ENCODE measurements around the gene PTPA. TPM values are rescaled to one million over a fixed set of nuclear protein-coding genes. Genes with fewer than 3 reads are reported as not detected.

PTPA gene
- 42.2 TPM for total RNA-seq

DNA sequence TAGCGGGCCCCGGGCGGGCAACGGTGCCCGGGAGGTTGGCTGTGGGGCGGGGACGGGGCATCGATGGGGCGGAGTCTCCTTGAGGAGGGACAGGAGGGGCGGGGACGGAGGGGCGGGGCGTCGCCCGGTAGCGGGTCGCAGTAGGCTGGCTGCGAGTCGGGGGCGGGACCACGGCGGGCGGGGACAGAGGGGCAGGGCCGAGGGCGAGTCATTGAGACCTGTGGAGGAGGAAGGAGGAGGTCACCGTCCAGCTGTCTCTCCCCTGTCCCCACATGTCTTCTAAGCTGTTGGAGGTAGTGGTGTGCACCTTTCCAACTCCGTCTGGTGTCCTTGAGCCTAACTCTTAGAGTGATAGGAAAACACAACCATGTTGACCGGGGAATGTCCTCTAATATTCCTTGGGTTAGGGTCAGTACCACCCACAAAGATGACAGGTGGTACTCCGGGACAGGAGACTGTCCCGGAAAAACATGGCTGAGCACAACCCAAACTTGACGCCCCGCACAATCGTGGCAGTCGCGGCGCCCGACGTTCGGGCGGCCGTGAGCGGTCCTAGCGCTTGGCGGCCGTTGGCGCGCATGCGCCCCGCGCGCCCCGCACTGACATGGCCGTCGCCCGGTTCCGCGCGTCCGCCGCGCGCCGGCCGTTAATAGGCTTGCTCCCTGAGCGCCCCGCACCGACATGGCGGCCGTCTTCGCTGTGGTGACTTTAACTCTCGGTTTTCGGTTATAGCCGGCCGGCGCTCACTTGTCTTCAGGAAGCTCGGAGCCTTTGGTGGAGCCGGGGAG lies at the start of gene PTPA, which contains the start of gene CRAT:
Gene PTPA, plus strand, starts transcription at position 676 of the 788 bp plus-strand sequence. CDS start 186 bp downstream, outside the sequence.
Gene CRAT, minus strand, starts transcription at position 54 of the 788 bp plus-strand sequence. CDS start 284 bp downstream, outside the sequence.
- peak; percentile 91 for DNase-seq

DNA sequence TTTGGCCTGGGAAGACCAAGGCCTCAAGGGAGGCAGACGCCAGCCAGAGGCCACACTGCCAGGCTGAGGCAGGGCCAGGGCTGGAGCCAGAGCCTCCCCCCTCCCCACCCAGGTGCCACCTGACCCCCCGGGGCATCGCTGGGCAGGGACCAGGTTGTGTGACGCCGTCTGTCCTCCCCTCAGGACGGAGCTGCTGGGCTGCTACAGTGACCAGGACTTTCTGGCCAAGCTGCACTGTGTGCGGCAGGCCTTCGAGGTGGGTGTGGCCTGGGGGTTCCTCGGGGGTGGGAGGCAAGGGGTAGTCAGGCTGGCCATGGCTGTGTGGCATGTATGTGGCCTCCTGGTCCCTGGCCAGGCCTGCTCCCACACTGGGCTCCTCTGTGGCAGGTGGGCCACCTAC lies 48.2 kb upstream of the PTPA start:
- no peak for DNase-seq

DNA sequence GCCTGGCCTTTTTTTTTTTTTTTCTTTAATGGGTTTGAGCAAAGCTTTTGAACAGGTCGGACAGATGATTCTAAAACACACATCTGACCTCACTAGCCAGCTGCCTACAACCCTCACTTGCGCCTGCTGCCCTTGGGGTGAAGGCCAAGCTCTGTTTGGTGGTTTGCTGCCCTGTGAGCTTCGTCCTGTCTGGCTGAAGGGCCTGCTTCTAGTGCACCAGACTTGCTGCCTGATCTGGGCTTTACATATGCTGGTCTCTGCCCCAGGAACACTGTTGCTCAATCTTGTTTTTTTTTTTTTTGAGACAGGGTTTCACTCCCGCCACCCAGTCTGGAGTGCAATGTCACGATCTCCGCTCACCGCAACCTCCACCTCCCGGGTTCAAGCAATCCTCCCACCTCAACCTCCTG lies 46.7 kb upstream of the PTPA start:
- no peak for DNase-seq

DNA sequence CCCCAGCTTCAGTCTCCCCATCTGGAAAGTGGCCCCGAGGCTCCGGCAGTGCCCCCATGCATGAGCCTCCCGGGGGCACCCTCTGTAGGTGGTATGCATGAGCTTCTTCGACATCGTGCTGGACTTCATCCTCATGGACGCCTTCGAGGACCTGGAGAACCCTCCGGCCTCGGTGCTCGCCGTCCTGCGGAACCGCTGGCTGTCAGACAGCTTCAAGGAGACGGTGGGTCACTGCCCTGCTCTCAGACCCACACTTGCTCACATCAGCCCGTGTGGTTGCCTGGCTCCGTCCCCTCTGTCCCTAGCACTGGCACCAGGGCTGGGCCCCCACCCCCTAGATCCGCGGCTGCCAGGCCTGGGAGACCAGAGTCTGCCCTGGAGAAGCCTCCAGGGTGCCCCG lies 43.1 kb upstream of the PTPA start:
- no peak for DNase-seq

DNA sequence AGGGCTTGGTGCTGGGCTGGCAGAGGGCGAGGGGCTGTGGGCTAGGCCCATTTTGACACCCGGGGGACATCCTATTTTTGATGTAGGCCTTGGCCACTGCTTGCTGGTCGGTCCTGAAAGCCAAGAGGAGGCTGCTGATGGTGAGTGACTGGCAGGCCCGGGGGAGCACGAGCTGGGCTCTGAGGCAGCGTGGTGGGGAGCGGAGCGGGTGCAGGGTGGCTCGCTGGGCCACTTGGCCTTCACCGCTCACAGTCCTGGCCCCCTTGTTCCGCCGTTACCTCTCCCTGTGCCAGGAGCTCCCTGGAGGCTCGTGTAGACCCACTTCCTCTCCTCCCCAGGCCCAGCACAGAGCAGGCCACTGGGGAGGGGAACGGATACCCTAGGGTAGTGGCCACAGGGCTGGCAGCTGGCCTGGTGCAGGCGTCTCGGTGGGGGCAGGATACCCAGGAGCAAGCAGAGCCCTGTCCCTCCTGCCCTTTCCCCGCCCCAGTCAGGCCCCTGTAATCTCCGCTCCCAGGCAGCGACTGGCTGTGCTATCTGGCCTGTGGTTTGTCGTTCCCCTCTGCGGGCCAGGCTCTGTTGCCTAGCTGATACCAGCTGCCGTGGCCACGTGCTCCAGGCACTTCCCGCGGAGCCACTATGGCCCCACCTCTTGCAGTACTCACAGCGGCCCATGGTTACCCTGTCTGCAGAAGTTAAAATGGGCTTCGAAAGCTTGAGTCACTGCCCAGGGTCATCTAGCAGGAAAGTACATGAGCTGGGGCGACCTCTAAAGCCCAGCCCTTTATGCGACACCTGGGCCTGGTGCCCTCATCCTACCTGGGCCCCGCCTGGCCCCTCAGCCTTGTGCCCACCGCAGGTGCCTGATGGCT lies 42.0 kb upstream of the PTPA start:
- DNase-seq = no peak

DNA sequence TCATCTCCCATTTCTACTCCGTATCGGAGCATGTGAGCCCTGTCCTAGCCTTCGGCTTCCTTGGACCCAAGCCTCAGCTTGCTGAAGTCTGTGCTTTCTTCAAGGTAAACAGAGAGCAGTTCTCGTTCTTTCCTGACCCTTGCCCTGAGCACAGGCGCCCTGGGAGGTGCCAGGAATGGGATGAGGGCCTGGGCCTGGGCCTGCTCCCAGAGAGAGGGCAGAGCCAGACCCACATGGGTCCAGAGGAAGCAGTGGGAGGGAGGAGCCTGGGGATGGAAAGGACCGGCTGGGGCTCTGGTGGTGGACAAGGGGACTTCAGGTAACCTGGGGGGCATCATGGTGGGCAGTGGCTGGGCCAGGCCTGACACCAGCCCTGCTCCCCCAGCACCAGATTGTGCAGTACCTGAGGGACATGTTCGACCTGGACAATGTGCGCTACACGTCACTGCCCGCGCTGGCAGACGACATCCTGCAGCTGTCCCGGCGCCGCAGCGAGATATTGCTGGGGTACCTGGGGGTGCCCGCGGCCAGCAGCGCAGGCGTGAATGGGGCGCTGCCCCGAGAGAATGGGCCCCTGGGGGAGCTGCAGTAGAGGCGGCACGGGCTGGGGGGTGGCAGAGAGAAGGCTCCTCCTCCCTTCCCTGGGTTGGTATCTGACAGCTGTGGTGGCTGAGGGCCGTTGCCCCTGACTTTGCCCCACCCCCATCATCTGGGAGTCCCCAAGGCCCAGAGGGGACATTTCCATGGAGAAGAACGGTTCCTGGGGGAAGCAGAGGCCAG lies 41.2 kb upstream of the PTPA start:
- DNase-seq = no peak

DNA sequence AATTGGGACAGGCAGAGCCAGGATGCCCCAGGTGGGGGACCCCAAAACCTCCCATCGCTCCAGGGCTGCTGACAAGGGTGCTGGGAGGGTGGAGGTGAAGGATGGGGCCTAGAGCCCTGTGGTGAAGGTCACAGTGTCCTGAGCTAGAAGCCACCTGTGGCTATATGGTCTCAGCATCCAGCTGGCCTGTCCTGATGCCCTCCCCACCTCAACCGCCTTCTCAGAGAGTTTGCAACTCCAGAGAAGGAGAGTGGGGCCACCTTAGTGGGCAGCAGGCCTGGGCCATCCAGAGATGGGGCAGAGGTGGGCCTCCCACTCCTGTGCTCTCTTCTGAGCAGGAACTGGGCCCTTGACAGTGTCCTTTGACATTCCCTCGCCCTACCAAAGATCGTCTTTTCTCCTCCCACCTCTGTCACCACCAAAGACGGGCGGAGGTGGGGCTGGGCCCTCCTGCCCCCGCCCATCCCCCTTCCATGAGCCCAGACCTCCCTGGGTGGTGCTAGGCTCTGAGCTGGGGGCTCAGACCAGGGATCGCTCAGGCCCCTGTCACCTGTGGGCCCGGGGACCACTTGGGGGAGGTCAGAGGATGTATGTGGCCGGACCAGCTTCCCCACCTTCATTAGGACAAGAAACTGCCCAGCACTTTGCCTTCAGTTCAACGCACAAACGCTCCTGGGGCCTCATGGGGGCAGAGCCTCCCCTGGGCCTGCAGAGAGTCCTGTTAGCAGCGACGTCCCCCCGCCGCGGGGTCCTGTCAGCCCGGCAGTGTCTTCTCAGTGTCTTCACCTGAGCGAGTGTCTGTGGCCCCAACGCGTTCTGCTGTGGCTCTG lies 40.3 kb upstream of the PTPA start:
- no peak for DNase-seq

DNA sequence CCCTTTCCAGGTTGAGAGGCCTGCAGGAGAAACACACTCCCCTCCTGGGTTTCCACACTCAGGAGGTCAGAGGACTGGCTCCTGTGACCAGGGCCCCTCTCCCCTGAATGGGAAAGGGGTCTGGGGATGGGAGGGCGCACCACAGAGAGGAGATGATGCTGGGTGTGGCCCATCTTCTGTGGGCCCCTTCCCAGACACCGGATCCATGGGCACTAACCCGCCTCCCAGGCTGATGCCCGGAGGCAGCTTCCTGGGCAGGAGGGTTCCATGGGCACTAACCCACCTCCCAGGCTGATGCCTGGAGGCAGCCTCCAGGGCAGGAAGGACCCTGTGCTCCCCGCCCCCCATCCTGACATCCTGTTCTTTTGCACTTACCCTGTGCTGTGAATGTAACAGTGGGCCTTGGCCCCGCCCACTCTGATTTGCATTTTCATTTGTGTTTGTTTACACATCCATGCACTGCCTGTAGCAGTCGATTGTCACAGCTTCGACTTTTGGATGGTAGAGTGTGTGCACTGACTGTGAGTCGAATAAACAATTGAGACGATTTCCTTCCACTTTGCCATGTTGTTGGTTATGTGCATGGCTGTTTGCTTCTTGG lies 39.6 kb upstream of the PTPA start:
- DNase-seq = no peak

DNA sequence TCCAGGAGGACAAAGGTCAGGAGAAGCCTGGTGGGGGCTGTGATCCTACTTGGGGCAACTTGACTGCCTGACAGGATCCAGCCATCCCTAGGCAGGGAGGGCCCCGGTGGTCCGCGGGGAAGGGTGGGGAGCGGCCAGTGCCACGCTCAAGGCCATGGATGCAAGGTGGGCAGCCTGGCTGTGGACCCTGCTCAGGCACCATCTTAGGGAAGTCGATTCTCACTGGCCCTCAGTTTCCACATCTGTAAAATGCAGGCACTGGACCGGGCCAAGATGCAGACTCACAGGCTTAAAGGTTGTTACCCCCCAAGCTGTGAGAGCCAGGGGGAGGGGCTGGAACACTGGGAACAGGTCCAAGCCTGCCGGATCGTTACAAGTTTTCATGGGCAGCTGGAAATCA lies 39.0 kb upstream of the PTPA start:
- no peak for DNase-seq

DNA sequence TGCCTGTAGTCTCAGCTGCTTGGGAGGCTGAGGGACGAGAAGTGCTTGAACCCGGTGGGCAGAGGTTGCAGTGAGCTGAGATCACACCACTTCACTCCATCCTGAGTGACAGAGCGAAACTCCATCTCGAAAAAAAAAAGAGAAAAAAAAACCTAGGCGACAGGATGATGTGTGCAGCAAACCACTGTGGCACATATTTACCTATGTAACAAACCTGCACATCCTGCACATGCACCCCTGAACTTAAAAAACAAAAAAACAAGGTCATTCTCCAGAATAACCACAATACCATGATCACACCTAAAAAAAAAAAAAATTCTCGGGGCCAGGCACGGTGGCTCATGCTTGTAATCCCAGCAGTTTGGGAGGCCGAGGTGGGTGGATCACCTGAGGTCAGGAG lies 37.8 kb upstream of the PTPA start:
- no peak for DNase-seq

DNA sequence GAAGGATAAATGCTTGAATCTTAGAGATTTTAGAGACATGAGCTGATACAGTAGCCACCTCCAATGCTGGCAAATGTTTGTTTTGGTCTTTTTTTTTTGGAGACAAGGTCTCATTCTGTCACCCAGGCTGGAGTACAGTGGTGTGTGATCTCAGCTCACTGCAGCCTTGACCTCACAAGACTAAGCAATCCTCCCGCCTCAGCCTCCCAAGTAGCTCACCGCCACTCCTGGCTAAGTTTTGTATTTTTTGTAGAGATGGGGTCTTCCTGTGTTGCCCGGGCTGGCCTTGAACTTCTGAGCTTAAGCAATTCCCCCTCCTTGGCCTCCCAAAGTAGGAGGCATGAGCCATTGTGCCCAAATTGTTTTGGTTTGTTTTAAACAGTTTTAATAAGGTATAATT lies 37.1 kb upstream of the PTPA start:
- DNase-seq = no peak

DNA sequence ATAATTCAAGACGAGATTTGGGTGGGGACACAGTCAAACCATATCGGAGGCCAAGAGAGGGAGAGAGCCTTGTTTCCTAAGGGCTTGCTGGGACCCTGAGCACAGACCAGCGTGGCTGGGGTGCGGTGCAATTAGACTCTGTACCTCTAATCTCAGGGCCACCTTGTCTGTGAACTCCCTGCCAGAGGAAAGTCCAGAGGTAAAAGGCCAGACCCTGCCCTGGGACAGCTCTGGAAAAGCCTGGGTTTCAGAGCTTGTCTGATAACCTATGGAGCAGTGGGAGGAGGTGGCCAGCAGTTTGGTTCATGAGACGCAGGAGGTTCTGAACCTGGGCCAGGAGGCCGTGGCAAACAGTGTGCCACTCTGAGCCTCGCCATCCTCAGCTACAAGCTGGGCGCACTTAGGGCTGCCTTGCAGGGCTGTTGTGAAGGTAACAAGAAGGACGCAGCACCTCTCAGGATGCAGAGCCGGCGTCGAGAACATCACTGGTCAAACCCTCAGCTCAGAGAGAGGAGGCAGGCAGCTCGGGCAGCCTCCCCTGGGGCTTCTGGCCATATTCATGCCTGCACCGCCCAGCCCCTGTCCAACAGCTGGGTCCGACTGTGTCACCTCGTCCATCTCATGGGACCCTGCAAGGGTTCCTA lies 35.1 kb upstream of the PTPA start:
- DNase-seq = no peak

DNA sequence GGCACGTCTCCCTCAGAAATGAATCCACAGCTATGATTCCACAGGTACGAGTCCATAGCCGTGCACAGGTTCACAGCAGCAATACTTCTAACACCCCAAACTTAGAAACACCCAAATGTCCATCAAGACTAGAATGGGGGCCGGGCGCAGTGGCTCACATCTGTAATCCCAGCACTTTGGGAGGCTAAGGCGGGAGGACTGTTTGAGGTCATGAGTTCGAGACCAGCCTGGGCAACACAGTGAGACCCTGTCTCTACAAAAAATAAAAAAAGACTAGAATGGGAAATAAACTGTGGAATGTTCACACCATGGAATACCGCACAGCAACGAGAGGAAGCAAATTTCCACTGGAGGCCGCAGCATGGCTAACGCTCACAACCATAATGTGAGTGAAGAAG lies 34.6 kb upstream of the PTPA start:
- DNase-seq = no peak

DNA sequence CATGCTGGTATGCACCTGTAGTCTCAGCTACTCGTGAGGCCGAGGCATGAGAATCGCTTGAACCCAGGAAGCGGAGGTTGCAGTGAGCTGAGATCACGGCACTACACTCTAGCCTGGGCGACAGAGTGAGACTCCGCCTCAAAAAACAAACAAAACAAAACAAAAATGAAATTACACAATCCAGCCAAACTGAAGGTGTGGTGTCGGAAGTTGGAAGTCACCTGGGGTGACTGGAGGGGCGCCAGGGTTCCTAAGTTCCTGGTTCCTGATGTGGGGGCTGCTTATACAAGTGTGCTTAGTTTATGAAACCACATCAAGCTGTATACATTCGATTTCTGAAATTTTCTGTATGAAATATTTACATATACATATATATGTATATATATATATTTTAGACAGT lies 34.0 kb upstream of the PTPA start:
- DNase-seq = no peak

DNA sequence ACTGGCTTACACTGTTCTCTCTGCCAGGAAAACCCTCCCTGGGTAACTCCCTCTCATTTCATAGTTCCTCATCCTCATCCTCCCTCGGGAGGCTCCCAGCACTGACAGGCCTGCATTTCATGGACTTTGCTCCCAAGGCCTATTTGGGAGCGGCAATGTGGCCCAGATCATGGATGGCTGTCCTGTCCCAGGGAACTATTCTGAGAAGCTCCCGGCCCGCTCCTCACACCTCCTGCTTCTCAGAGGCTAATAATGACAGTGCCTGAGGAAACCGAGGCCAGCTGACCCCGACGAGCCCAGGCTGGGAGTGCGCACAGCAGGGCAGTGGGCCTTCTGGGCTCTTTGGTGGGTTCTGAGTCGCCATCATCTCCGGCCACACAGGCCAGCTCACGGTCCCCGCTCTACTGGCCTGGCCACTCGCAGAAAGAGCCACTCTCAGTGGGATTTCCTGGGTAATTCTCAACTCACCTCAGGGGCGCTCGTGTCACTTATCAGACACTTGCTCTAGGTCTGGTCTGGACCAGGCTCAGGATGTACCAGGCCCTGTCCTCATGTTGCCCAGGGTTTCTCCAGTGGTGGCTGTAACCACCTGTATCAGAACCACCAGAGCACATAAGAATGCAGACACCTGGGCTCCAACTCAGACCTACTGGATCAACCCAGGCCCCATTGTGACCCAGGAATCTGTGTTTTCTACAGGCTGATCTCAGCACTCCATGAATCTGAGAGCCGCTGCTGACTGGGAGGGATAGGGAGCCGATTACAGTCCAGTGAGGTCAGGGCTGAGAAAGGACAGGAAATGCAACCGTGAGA lies 32.3 kb upstream of the PTPA start:
- no peak for DNase-seq

DNA sequence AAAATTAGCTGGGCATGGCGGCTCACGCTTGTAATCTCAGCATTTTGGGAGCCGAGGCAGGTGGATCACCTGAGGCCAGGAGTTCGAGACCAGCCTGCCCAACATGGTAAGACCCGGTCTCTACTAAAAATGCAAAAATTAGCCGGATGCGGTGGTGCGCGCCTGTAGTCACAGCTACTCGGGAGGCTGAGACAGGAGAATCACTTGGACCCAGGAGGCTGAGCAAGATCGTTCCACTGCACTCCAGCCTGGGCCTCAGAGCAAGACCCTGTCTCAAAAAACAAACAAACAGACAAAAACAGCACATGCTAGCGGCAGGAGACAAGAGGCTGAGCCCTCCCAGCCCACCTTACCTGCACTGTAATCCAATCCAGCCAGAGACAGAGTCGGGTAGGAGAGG lies 31.4 kb upstream of the PTPA start:
- no peak for DNase-seq

DNA sequence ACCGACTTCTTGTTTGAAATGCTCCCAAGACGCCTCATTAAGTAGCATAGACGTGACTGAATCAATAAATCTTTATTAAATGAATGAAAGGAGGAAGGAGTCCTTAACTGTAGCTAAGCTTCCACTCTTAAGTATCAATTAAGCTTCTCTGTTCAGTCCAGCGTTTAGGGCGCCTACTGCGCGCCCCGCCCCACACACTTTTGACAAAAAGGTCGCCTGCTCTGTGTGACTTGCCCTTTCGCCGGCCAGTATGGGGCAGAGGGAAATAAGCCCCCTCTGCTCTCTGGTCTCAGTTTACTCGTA lies 31.0 kb upstream of the PTPA start:
- DNase-seq = no peak

DNA sequence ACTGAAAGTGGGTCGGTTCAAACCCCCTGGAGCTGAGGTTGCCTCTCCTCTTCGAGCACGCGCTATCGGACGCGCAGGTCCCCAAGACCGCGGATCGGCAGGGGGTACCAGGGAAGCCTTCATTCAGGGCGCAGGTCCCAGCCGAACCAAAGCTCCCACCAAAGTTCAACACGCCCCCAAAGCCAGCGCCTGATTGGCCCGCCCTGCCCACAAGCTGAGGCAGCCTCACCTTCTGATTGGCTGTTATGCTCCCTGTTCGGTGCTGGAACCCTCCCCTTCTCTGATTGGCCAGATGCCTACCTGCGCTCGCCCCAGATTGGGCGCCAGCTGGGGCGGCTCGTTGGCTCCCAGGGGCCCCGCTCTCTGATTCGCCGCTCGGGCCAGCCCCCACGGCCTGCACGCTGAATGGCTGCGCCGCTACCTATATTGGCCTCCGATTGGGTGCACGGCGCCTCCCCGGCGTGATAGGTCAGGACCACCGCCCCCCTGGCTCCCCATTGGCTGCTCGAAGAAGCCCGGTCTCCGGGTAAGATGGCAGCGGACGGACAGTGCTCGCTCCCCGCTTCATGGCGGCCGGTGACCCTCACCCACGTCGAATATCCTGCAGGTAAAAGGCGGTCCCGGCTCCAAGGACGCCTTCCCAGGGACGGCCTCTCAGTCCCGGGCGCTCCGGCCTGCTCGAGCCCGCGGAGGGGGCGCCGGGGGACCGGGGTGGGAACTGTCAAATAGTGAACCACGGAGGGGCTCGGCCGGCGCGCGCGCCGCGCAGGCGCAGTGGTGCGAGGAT lies 30.4 kb upstream of the PTPA start, which contains the start of gene DOLPP1:
Gene DOLPP1, plus strand, starts transcription at position 511 of the 787 bp plus-strand sequence. Its CDS starts 21 bp downstream, at position 532.
- peak; percentile 99 for DNase-seq

DNA sequence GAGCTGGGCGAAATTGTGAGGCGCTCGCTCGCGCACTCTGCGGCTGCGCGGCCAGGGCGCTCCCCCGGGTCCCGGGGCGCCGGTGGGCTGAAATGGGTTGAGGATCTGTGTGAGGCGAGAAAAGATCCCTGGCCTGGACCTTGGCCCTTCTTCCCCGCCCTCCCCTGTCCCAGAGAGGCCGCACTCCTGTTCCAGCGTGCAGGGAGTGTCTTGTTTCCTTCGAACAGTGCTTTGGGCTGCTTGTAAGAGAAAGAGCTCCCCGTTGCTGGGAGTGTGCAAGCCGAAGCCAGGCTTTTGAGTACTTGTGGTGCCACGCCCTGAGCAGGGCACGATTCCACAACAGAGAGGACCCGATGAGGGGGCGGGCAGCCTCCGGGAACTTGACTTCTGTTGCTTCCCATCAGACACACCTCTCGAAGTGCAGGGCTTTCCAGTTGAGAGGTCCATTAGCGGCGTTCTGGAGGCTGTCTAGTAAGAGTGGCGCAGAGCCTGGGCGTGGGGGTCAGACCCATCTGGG lies 29.8 kb upstream of the PTPA start:
- peak; percentile 48 for DNase-seq

Measured in skin of body (tissue), 2 donors.